22Rv1 (cell line): ENCODE results near the gene GATA5.

Source experiments
- H3K27ac ChIP-seq: fragments of 450-650 bp; 2 replicates; pipeline ENCODE4 v1.5.1; 2017
- CTCF ChIP-seq: fragments of 450-650 bp; IDR thresholded peaks from 2 replicates; pipeline ENCODE4 v1.5.1; 2017; ENCODE audit warnings: mild to moderate bottlenecking
- ZFX ChIP-seq: fragments of 450-650 bp; IDR thresholded peaks from 2 replicates; pipeline ENCODE4 v1.6.1; 2017; ENCODE audit warnings: antibody characterized with exemption, borderline replicate concordance

Gene GATA5

DNA sequence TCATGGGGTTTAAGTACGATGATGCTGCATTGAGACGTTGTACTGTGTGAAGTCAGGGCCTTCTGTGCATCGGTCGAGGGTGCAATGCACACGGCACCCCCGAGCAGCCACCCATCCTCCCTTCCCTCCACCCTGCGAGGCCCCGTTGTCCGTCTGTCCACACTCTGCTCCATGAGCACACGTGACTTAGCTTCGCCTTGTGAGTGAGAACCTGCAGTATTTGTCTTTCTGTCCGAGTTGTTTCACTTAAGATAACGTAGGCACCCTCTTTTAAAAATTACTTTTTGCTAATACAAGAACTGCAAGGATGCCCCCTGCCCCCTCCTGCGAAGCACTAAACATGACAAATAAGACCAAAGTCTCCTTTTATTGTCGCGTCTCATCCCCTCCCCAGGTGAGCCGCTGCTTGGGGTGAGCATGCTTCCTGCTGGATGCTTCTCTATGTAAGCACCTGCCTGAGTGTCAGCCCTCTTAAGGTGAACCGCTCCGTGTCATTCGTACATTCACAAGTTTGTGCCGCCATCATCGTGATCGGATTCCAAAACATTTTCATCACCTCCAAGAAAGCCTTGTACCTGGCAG is 44.8 kb downstream of the GATA5 start:
- H3K27ac ChIP-seq, result no peak overlapping the region
- no peak for TF ChIP-seq CTCF

GRCh38 chr20:62430311-62430853 is 45.4 kb downstream of the GATA5 start:
- TF ChIP-seq ZFX (no peak), CTCF (no peak)
- H3K27ac ChIP-seq, result no peak overlapping the region

- H3K27ac ChIP-seq, result no peak overlapping the region
- no peak for TF ChIP-seq CTCF
- no peak for TF ChIP-seq ZFX
Measured at GRCh38 chr20:62429455-62430310, 46.1 kb downstream of the GATA5 start.

DNA sequence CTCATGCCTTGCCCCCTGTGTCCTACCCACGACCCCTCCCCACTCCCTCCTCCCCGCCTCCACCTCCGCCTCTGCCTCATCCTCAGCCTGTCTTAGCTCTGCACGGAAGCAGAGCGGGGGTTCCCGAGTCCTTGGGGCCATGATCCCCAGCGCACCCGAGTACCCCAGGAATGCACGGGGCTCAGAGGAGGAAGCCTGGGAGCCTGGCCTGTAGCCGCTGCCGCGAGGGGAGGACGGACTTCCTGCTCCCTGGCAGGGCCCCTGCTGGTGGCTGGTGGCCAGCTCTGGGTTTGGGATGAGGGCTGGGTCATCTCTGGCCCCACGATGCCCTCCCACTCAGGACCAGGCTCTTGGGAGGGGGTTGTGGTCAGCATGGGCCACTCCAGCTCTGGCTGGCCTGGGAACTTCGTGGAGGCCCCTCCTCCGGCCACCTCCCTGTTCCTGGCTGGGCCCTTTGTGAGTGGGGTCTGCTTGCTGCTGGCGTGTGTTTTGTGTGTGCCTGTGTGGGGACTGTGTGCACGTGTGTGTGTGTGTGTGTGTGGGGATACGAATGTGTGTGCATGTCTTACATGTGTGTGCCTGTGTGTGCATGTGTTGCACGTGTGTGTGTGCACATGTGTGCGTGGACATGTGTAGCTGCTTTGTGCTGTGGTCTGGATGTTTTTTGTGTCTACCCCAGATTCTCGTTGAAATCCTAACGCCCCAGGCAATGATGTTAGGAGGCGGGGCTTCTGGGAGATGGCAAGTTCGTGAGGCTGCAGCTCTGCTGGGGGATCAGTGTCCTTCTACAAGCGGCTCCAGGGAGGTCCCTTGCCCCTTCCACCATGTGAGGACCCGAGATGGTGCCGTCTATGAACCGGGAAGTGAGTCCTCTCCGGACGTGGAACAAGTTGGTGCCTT is 47.1 kb downstream of the GATA5 start:
- peak overlapping the region; percentile 89 for H3K27ac ChIP-seq
- no peak for TF ChIP-seq ZFX
- TF ChIP-seq CTCF, result no peak

GRCh38 chr20:62428002-62428372 is 47.8 kb downstream of the GATA5 start:
- no peak for TF ChIP-seq ZFX

DNA sequence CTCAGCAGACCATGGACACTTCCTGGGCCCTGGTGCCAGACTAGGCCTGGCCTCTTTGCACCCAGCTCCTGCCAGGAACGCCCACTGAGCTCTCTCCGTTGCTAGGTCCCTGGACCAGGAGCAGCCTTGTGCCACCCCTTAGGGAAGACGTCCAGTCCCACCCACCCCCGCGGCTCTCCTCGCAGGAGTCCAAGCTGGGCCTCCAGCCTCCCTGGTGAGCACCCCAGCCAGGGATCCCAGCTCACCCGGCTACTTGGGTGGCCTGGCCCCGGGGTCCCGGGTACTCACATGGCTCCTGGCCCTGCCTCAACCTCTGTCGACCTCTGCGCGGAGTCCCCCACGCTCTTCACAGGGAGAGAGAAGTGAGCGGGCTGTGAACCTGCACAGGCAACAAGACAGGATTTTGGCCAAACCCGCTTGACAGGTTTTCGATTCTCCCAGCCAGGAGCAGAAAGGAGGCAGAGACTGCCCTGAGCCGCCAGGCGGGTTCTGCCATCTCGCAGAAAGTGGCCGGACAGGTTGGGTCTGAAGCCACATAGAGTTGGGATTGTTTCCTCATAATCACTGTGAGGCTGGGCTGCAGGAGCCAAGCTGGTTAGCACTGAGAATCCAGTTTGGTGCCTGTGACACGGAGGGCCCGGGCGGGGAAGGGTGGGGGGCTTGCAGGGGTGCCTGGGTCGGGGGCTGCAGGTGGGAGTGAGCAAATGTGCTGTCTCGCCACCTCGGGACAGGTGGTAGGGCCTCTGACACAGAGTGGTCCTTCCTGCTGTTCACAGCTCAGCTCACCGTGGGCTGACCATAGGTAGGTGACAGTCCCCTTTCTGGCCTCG is 48.4 kb downstream of the GATA5 start, which contains the start of gene RBBP8NL:
TSS of gene RBBP8NL (minus strand) at position 368 of the 830 bp plus-strand sequence. CDS start 7,892 bp downstream, outside the sequence.
- 0 out of 2 replicates have a peak, but pooled peaks have one; percentile 10 for TF ChIP-seq CTCF
- TF ChIP-seq ZFX, result no peak
- H3K27ac ChIP-seq, result peak within 1 kb of the TSS; percentile 89

More at GRCh38 chr20:62428002-62428372, 47.8 kb downstream of the GATA5 start:
- H3K27ac ChIP-seq, result peak overlapping the region; percentile 89
